Measurements from ENCODE around the gene PAH.

PAH gene

DNA sequence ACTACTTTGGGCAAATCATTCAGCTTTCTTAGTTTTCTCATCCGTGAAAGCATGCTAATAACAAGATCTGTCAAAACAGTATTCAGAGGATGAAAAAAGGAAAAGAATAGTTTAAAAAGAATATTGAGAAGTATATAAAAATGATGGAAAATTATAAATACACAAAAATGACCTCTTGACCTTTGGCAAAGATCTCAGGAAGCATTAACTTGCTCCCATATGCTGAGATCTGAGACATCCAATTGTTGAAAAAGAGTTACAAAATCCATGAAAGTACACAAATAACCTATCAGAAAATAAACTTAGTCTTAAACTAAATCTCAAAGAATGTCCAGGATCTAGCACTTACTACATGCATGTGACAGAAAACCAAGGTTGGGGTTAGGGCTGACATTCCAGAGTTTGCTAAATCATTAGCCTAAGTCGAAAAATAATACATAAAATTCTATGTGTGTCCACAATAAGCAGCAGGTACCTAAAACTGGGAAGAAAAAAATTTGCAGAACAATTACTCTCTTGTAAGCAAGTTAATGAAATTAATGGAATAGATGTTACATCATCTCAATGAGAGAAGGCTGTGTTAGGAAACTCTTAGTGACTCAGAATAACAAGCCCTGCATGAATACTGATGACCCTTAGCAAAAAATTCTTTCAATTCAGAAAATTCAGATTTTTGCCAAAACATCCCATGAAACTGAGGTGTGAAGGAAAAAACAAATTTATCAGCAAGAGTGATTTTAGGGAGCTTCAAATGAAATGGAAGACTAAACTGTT is 3.4 kb downstream of the PAH start:
- no peak overlapping the region for H3K4me3 ChIP-seq (replicated peaks; ENCODE audit: low read depth, low read length)
- TF ChIP-seq, protein P1, sequence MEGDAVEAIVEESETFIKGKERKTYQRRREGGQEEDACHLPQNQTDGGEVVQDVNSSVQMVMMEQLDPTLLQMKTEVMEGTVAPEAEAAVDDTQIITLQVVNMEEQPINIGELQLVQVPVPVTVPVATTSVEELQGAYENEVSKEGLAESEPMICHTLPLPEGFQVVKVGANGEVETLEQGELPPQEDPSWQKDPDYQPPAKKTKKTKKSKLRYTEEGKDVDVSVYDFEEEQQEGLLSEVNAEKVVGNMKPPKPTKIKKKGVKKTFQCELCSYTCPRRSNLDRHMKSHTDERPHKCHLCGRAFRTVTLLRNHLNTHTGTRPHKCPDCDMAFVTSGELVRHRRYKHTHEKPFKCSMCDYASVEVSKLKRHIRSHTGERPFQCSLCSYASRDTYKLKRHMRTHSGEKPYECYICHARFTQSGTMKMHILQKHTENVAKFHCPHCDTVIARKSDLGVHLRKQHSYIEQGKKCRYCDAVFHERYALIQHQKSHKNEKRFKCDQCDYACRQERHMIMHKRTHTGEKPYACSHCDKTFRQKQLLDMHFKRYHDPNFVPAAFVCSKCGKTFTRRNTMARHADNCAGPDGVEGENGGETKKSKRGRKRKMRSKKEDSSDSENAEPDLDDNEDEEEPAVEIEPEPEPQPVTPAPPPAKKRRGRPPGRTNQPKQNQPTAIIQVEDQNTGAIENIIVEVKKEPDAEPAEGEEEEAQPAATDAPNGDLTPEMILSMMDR (IDR thresholded peaks at IDR 0.05; ENCODE audit: low read length, missing control alignments): no peak
- DNase-seq (ENCODE audit: low read depth): no peak

DNA sequence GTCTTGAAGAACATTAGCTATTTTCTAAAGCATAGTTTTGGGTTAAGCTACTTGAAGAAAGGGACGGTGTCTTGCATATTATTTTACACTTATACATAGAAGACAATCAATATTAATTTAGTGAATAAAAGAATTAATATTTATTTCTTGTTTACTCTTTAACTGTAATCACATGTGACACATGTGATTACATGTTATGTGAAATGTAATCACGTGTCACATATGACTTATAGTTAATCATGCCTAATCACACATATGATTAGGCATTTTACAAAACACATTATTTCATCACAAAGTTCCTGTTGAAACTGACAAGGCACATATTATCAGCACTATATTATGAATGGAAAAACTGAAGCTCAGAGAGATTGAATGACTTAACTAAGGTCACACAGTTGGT is 4.8 kb downstream of the PAH start:
- no peak for DNase-seq (ENCODE audit: low read depth)
- TF ChIP-seq, protein P1 (IDR thresholded peaks at IDR 0.05; ENCODE audit: low read length, missing control alignments): no peak
- H3K4me3 ChIP-seq (replicated peaks; ENCODE audit: low read depth, low read length): no peak overlapping the region

DNA sequence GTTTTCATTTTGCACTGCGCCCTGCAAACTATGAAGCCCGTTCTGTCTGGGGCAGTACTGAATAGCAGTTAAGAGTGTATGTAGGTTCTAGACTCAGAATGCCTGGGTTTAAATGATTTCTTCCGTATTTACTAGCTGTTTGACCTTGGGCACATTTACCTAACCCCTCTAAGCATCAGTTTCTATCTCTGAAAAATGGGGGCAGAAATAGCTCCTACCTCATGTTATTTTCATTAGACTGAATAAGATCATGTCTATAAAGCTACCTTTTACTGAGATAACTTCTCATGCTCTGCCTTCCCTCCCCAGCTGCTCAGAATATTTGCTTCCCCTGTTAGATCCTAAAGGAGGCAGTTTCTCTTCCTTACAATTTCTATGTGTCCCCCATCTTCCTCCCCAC is 5.7 kb downstream of the PAH start:
- no peak overlapping the region for H3K4me3 ChIP-seq (replicated peaks; ENCODE audit: low read depth, low read length)
- DNase-seq (ENCODE audit: low read depth): no peak
- TF ChIP-seq, protein P1 (IDR thresholded peaks at IDR 0.05; ENCODE audit: low read length, missing control alignments): no peak

DNA sequence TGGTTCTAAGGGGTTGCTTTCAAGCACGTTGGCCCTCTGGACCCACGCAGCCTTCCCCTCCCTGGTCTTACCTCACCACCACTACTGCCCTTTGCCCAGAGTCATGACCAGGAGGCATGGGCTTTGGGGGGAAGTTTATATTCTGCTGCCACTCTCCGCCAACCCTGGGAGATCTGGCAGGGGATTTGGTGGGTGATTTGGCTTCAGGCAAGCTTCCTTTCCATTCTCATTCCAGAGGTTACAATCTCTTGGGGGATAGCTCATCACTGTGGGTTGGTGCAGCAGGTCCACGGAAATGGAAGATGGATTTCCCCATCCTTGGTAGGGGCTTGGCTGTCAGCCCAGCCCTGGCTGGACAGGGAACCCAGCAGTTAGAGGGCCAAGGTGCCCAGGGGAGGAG is 6.3 kb downstream of the PAH start:
- H3K4me3 ChIP-seq (replicated peaks; ENCODE audit: low read depth, low read length): no peak overlapping the region
- no peak for DNase-seq (ENCODE audit: low read depth)
- TF ChIP-seq, protein P1 (IDR thresholded peaks at IDR 0.05; ENCODE audit: low read length, missing control alignments): no peak

DNA sequence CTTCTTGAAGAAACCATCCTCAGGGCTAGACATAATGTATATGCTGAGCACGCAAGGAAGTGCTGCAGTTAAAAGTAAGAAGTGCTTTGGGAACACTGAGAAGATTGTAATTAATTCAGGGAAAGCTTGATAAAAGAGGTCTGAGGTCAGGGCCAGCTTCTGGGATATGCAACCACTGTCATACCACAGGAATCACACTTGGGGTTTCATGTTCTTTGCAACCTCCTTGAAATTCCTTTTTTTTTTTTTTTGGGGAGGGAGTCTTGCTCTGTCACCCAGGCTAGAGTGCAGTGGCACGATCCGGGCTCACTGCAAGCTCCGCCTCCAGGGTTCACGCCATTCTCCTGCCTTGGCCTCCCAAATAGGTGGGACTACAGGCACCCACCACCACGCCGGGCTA is 6.9 kb downstream of the PAH start:
- TF ChIP-seq, protein P1 (IDR thresholded peaks at IDR 0.05; ENCODE audit: low read length, missing control alignments): no peak
- no peak for DNase-seq (ENCODE audit: low read depth)
- H3K4me3 ChIP-seq (replicated peaks; ENCODE audit: low read depth, low read length): no peak overlapping the region

DNA sequence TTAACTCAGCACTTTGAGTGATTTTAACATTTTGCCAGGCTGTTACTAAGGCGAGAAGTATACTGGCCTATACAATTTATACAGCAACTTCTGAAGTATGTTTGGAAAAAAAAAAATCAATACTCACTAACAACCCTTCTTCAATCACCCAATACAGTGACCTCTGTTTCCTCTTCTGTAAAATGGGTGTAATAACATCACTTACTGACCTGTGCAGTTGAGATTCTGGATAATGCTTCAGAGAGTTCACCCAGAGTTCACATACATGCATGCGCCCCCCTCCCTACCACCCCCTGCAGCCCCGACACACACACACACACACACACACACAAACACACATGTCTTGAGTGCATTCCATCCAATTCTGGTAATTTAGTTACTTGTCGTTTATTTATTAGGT is 9.1 kb downstream of the PAH start:
- no peak overlapping the region for H3K4me3 ChIP-seq (replicated peaks; ENCODE audit: low read depth, low read length)
- DNase-seq (ENCODE audit: low read depth): no peak
- TF ChIP-seq, protein P1 (IDR thresholded peaks at IDR 0.05; ENCODE audit: low read length, missing control alignments): no peak

DNA sequence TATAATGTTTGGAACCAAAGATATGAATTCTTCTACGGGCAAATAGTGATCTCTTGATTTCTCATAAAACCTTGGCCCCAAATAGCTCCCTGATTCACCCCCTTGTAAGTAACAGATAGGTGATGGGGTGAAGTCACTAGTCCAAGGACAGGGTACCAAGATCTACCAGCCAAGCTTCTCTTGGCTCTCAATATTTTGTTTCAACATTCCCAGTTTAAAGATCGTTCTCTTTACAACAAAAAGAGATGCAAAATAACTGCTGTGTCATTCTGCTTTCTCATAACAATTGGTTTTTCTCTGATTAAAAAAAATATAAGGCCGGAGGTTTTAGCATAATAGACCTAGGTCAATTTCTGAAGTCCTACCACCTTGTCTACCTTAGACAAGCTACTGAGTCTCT is 11.8 kb downstream of the PAH start:
- TF ChIP-seq, protein P1 (IDR thresholded peaks at IDR 0.05; ENCODE audit: low read length, missing control alignments): no peak
- no peak for DNase-seq (ENCODE audit: low read depth)
- H3K4me3 ChIP-seq (replicated peaks; ENCODE audit: low read depth, low read length): no peak overlapping the region
